ENCODE measurements around the gene HYAL2. TPM values are rescaled to one million over a fixed set of nuclear protein-coding genes. Genes with fewer than 3 reads are reported as not detected.

HYAL2 gene
- total RNA-seq, 4 donors from 2014 or later: 106 to 348 (median 175) TPM

DNA sequence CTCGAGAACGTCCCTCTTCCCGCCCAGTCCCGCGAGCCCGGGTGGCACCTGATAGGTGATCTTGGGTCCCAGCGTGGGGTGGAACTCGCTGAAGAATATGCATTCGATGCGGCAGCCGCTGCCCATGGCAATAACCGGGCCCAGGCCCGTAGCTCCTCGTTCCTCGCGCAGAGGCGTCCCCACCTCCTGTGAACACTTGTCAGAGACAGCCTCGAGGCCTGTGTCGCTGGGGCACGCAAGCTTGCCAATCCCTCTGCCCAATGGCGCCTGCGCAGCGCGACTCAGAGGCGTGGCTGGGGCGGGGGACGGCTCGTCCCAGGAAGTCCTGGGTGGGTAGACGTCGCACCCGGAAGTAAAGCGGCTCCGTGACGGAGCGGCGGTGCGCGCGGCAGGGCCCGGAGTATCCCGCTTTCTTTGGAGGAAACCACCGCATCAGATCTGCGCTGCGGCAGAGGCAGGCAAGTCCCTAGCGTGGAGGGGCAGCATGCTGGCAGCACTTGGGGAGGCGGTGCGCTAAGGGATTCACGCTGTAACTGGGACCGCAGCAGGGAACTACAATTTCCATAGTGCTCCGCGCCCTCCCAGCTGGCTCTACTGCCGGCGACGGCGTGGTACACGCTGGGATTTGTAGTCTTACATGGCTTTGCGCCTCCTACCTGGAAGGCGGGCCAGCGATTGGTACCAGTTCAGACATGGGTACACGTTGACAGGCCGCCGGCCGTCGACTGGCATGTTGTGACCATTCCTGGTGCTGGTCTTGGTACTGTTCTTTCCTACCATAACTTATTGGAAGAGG lies 28.2 kb upstream of the HYAL2 start, which contains the start of the genes CYB561D2 and NPRL2:
Gene CYB561D2, plus strand, starts transcription at position 336 of the 796 bp plus-strand sequence. CDS start 572 bp downstream, outside the sequence.
Gene NPRL2, minus strand, starts transcription at position 249 of the 796 bp plus-strand sequence. Its CDS starts 123 bp downstream, at position 126.
- TF ChIP-seq, protein P1, sequence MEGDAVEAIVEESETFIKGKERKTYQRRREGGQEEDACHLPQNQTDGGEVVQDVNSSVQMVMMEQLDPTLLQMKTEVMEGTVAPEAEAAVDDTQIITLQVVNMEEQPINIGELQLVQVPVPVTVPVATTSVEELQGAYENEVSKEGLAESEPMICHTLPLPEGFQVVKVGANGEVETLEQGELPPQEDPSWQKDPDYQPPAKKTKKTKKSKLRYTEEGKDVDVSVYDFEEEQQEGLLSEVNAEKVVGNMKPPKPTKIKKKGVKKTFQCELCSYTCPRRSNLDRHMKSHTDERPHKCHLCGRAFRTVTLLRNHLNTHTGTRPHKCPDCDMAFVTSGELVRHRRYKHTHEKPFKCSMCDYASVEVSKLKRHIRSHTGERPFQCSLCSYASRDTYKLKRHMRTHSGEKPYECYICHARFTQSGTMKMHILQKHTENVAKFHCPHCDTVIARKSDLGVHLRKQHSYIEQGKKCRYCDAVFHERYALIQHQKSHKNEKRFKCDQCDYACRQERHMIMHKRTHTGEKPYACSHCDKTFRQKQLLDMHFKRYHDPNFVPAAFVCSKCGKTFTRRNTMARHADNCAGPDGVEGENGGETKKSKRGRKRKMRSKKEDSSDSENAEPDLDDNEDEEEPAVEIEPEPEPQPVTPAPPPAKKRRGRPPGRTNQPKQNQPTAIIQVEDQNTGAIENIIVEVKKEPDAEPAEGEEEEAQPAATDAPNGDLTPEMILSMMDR (IDR thresholded peaks at IDR 0.05): no peak
- DNase-seq (ENCODE audit: low spot score) (peak; percentile 73), ATAC-seq (ENCODE audit: low FRiP score) (peak; percentile 86)

DNA sequence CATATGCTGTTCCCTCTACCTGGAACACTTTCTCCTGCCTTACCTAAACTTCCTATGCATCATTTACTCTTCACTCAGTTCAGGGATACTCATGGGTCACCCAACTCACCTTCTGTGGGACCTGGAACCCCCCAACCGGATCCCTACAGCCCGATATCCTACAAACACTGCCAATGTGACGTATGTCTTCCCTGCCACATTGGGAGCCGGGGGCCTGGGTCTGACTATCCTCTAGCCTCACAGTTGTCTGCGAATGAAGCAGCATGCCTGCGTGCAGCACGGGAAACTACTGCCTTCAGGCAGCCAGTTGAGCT lies 27.6 kb upstream of the HYAL2 start:
- TF ChIP-seq, protein P1 (IDR thresholded peaks at IDR 0.05): no peak

DNA sequence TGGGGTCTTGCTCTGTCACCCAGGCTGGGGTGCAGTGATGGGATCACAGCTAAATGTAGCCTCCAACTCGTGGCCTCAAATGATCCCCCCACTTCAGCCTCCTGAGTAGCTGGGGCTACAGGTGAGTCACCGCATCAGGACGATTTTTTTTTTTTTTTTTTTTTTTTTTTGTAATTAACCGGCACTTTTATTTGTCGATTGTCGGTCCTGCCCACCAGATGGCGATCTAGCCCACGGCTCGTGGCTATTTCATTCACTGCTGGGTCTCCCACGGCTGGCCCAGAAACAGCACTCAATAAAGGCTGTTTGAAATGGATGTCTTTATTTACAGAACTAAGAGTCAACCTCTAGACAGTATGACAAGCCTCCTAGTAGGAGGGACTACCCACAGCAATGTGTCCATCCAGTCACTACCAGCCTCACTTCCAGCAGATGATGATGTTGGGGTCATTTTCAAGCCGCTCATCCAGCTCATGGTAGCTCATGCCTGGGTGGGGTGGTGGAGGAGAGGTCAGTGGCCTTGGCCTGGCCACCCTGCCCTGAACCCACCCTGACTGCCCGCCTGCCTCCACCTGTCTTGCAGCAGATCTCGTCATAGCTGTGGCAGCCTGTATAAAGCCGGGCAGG lies 24.8 kb upstream of the HYAL2 start:
- TF ChIP-seq, protein P1 (IDR thresholded peaks at IDR 0.05): no peak
- no peak for ATAC-seq (ENCODE audit: low FRiP score)
- no peak for DNase-seq (ENCODE audit: low spot score)

More for the DNA sequence above, 27.6 kb upstream of the HYAL2 start:
- no peak for DNase-seq (ENCODE audit: low spot score)
- no peak for ATAC-seq (ENCODE audit: low FRiP score)

DNA sequence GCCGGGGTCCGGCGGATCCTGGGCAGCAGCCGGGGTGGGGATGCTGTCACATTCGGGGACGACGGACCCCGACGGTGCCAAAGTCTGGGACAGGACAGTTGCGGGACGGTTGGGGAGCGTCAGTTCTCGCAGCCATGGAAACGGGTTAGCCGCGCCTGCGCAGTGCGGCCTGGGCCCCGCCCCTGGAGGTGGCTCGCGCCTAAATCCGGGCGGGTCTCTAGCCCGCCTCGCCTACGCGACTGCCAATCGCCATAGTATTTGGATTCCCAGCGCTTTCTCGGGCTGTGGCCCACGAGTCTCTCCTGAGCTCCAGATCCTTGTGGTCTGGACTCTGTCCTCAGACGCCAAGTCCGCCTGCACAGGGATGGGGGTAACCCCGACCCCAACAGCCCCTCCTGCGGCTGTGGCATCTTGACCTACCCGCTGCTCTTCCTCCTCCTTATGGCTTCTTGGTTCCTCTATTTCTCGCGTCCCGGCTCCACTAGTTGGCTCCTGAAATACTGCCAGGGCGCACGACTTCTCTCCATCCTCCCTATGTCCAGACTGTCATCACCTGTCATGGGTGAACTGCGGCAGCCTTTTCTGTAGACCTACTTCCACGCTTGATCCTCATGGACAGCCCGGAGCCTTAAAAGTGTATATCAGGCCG lies 23.2 kb upstream of the HYAL2 start, which contains the start of gene ZMYND10:
Gene ZMYND10, minus strand, starts transcription at position 147 of the 649 bp plus-strand sequence. CDS start 153 bp downstream, outside the sequence.
- ATAC-seq (ENCODE audit: low FRiP score) (peak; percentile 26), DNase-seq (ENCODE audit: low spot score) (no peak)

DNA sequence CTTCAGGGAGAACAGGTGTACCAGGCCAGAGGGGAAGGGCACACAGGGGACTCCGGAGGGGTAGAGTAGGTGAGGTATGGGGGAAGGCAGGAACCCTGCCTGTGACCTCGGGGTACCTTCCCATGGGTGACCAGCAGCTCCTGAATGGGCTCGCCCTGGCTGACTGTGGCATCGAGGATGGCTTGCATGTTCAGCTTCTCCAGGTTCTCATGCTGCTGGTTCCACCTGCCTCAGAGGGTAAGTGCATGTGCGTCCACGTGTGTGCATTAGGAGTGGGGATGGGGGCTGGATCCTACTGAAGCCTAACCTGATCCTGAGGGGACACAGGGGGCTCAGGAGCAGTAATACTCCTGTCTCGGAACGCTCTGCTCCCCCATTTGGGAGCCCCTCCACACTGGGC lies 22.5 kb upstream of the HYAL2 start:
- ATAC-seq (ENCODE audit: low FRiP score) (no peak), DNase-seq (ENCODE audit: low spot score) (no peak)
- TF ChIP-seq, protein P1 (IDR thresholded peaks at IDR 0.05): no peak

More for the DNA sequence above, 23.2 kb upstream of the HYAL2 start, which contains the start of gene ZMYND10:
- TF ChIP-seq, protein P1 (IDR thresholded peaks at IDR 0.05): no peak

DNA sequence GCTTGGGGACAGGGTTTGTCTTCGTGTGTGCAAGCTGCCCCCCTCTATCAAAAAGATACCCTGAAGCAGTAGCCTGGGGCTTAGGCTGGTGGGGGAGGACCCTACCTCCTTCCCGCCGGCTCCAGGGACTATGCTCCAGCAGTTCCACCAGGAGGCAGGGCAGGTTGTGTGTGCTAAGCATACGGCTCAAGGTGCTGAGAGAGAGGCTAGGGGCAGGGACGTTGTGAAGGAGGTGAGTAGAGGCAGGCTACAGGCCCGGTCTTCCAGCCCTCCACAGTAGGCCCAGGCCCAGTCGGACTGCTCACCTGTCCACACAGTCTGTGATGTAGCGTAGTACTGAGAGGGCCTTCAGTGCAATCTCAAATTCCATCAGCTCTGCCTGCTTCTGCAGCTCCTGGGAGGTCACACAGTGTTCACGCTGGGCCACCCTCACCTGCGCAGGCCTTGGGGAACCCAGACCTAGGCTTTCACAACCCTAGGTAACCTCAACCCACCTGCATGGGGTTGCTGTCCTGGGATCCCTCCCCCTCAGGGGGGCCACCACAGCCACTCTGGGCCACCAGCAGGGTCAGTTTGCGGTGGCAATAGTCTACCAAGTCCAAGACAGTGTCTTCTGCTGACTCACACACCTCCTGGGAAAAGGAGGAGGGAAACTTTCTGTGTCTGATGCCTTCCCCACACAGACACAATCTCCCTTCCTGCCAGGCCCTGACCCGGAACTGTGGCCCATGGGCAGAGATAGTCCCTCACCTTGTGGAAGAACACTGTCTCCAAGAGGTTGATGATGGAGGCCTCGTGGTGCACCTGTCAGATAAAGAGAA lies 20.5 kb upstream of the HYAL2 start:
- no peak for ATAC-seq (ENCODE audit: low FRiP score)
- TF ChIP-seq, protein P1 (IDR thresholded peaks at IDR 0.05): no peak

More for the DNA sequence above, 20.5 kb upstream of the HYAL2 start:
- no peak for DNase-seq (ENCODE audit: low spot score)

All from omental fat pad (tissue), 4 donors.